Measurements from ENCODE around the gene PHF21B. TPM values are rescaled to one million over a fixed set of nuclear protein-coding genes. Genes with fewer than 3 reads are reported as not detected.

The PHF21B gene
- total RNA-seq, 1 donor from 2014 or later, result 4.6 TPM

DNA sequence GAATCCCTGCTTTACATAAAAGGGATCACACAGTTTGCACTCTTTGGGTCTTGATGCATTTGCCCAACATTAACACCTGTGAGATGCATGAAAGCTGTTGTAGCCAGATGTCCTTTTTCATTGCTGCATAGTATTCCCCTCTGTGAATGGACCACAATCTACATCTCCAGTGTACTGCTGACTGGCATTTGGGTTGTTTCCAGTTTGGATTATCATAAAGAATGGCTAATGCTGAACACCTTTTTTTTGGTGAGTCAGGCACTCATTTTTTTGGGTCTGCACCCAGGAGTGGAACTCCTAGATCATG lies 58.3 kb downstream of the PHF21B start:
- no peak overlapping the region for H3K4me3 Mint-ChIP-seq (ENCODE audit: unreplicated experiment)
- H3K4me1 Mint-ChIP-seq (ENCODE audit: unreplicated experiment), result peaks cover 7% of the 10 kb centered on the region
- no peaks in the 10 kb centered on the region for H3K9me3 Mint-ChIP-seq (ENCODE audit: unreplicated experiment)
- no peaks in the 10 kb centered on the region for H3K27me3 Mint-ChIP-seq (ENCODE audit: unreplicated experiment)
- no peak for DNase-seq (ENCODE audit: low spot score)
- no peak overlapping the region for H3K27ac Mint-ChIP-seq (ENCODE audit: unreplicated experiment)
- no peaks in the 10 kb centered on the region for H3K36me3 Mint-ChIP-seq (ENCODE audit: low read depth, unreplicated experiment)
- TF ChIP-seq CTCF (IDR thresholded peaks at IDR 0.05; ENCODE audit: unreplicated experiment), result no peak

- DNase-seq (ENCODE audit: low spot score), result no peak
- Mint-ChIP-seq H3K9me3 (ENCODE audit: unreplicated experiment) (no peaks in the 10 kb centered on the region), H3K27me3 (ENCODE audit: unreplicated experiment) (no peaks in the 10 kb centered on the region), H3K4me1 (ENCODE audit: unreplicated experiment) (peaks cover 7% of the 10 kb centered on the region), H3K4me3 (ENCODE audit: unreplicated experiment) (no peak overlapping the region), H3K27ac (ENCODE audit: unreplicated experiment) (no peak overlapping the region), H3K36me3 (ENCODE audit: low read depth, unreplicated experiment) (no peaks in the 10 kb centered on the region)
- no peak for TF ChIP-seq CTCF (IDR thresholded peaks at IDR 0.05; ENCODE audit: unreplicated experiment)
Measured at GRCh38 chr22:44950806-44951509, 58.8 kb downstream of the PHF21B start.

DNA sequence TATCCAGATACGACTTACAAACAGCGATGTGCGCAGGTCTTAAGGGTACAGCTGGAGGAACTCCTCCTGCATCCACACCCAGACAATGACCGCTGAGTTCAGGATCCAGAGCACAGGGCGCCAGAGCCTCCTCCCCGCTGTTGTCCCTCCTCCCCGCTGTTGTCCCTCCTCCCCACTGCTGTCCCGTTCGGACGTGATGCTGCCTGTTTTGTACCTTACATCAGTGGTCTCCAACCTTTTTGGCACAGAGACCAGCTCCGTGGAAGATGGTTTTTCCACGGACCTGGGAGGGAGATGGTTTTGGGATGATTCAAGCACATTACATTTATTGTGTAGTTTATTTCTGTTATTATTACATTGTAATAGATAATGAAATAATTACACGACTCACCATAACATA lies 62.0 kb downstream of the PHF21B start:
- H3K4me3 Mint-ChIP-seq (ENCODE audit: unreplicated experiment), result no peak overlapping the region
- H3K9me3 Mint-ChIP-seq (ENCODE audit: unreplicated experiment), result no peaks in the 10 kb centered on the region
- TF ChIP-seq CTCF (IDR thresholded peaks at IDR 0.05; ENCODE audit: unreplicated experiment), result no peak
- H3K27me3 Mint-ChIP-seq (ENCODE audit: unreplicated experiment), result peaks cover 2% of the 10 kb centered on the region
- H3K36me3 Mint-ChIP-seq (ENCODE audit: low read depth, unreplicated experiment), result no peaks in the 10 kb centered on the region
- H3K27ac Mint-ChIP-seq (ENCODE audit: unreplicated experiment), result no peak overlapping the region
- no peak for DNase-seq (ENCODE audit: low spot score)
- peaks cover 5% of the 10 kb centered on the region for H3K4me1 Mint-ChIP-seq (ENCODE audit: unreplicated experiment)

GRCh38 chr22:44947049-44947448 lies 62.8 kb downstream of the PHF21B start:
- no peaks in the 10 kb centered on the region for H3K36me3 Mint-ChIP-seq (ENCODE audit: low read depth, unreplicated experiment)
- no peak for DNase-seq (ENCODE audit: low spot score)
- no peaks in the 10 kb centered on the region for H3K9me3 Mint-ChIP-seq (ENCODE audit: unreplicated experiment)
- H3K4me1 Mint-ChIP-seq (ENCODE audit: unreplicated experiment), result peaks cover 5% of the 10 kb centered on the region
- no peak for TF ChIP-seq CTCF (IDR thresholded peaks at IDR 0.05; ENCODE audit: unreplicated experiment)
- no peak overlapping the region for H3K27ac Mint-ChIP-seq (ENCODE audit: unreplicated experiment)
- H3K4me3 Mint-ChIP-seq (ENCODE audit: unreplicated experiment), result no peak overlapping the region
- peaks cover 2% of the 10 kb centered on the region for H3K27me3 Mint-ChIP-seq (ENCODE audit: unreplicated experiment)

GRCh38 chr22:44944883-44945601 lies 64.8 kb downstream of the PHF21B start:
- peaks cover 5% of the 10 kb centered on the region for H3K4me1 Mint-ChIP-seq (ENCODE audit: unreplicated experiment)
- TF ChIP-seq CTCF (IDR thresholded peaks at IDR 0.05; ENCODE audit: unreplicated experiment), result no peak
- no peaks in the 10 kb centered on the region for H3K9me3 Mint-ChIP-seq (ENCODE audit: unreplicated experiment)
- H3K4me3 Mint-ChIP-seq (ENCODE audit: unreplicated experiment), result no peak overlapping the region
- no peak overlapping the region for H3K27ac Mint-ChIP-seq (ENCODE audit: unreplicated experiment)
- peaks cover 2% of the 10 kb centered on the region for H3K27me3 Mint-ChIP-seq (ENCODE audit: unreplicated experiment)
- no peaks in the 10 kb centered on the region for H3K36me3 Mint-ChIP-seq (ENCODE audit: low read depth, unreplicated experiment)
- DNase-seq (ENCODE audit: low spot score), result no peak

Measured in endothelial cell (in vitro differentiated cells).